Stomach (tissue), 4 donors: ENCODE results near the gene SH2D3A.

Experiments used
- EP300 ChIP-seq: sonication (generic); formaldehyde crosslinking; IDR thresholded peaks from one replicate; pipeline ENCODE4 v1.6.1; 2017; ENCODE audit warnings: antibody characterized with exemption
- POLR2A ChIP-seq, 4 donors: fragments of 450-650 bp; IDR thresholded peaks; one replicate each; pipeline ENCODE4 v1.6.1; 2016; ENCODE audit warnings: antibody characterized with exemption in 4 of 4, control low read depth in 2 of 4, mild to moderate bottlenecking in 1 of 4, moderate library complexity in 1 of 4
- POLR2AphosphoS5 ChIP-seq, 3 donors: sonication (generic); formaldehyde crosslinking; IDR thresholded peaks; one replicate each; pipeline ENCODE4 v1.6.1; 2016; ENCODE audit warnings: antibody characterized with exemption in 3 of 3
- TF ChIP-seq, protein P1 (sequence below), 7 experiments: fragments of 450-650 bp in 4 of 7; fragments of 200-600 bp in 3 of 7; sonication (generic) in 3 of 7; IDR thresholded peaks; one replicate each; pipeline ENCODE4 v1.5.1; 2016 to 2019; ENCODE audit warnings: antibody characterized with exemption in 7 of 7, control low read depth in 2 of 7, mild to moderate bottlenecking in 1 of 7

DNA sequence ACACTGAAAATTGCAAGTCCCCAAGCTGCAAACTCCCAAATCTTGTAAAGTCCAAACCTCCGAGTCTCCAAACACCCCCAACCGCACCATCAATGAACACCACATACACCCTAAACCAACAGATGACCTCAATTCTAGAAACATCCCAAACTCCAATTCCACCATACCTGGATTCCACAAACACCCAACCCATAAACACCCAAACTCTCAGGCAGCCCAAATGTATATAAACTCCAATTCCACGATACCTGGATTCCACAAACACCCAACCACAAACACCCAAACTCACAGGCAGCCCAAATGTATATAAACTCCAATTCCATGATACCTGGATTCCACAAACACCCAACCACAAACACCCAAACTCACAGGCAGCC, 47.3 kb downstream of the SH2D3A start:
- TF ChIP-seq POLR2A (IDR thresholded peaks at IDR 0.05) (no peak), POLR2AphosphoS5 (IDR thresholded peaks at IDR 0.05) (no peak), EP300 (no peak)
- TF ChIP-seq, protein P1, sequence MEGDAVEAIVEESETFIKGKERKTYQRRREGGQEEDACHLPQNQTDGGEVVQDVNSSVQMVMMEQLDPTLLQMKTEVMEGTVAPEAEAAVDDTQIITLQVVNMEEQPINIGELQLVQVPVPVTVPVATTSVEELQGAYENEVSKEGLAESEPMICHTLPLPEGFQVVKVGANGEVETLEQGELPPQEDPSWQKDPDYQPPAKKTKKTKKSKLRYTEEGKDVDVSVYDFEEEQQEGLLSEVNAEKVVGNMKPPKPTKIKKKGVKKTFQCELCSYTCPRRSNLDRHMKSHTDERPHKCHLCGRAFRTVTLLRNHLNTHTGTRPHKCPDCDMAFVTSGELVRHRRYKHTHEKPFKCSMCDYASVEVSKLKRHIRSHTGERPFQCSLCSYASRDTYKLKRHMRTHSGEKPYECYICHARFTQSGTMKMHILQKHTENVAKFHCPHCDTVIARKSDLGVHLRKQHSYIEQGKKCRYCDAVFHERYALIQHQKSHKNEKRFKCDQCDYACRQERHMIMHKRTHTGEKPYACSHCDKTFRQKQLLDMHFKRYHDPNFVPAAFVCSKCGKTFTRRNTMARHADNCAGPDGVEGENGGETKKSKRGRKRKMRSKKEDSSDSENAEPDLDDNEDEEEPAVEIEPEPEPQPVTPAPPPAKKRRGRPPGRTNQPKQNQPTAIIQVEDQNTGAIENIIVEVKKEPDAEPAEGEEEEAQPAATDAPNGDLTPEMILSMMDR (IDR thresholded peaks at IDR 0.05) = no peak
